ENCODE data around the gene SPAG16.

SPAG16 gene

GRCh38 chr2:214203744-214204289 lies 919.6 kb downstream of the SPAG16 start:
- TF ChIP-seq FOXP2 (optimal IDR thresholded peaks at IDR 0.05; ENCODE audit: borderline replicate concordance, extremely low read depth, extremely low read length, insufficient read depth) (no peak), POLR2AphosphoS5 (IDR thresholded peaks at IDR 0.05; ENCODE audit: low read depth, low read length) (no peak), TAF1 (IDR thresholded peaks at IDR 0.05; ENCODE audit: borderline replicate concordance, insufficient read depth, low read length) (no peak), SIN3A (IDR thresholded peaks at IDR 0.05; ENCODE audit: borderline replicate concordance, insufficient read depth, low read length) (no peak)
- TF ChIP-seq, protein P1, sequence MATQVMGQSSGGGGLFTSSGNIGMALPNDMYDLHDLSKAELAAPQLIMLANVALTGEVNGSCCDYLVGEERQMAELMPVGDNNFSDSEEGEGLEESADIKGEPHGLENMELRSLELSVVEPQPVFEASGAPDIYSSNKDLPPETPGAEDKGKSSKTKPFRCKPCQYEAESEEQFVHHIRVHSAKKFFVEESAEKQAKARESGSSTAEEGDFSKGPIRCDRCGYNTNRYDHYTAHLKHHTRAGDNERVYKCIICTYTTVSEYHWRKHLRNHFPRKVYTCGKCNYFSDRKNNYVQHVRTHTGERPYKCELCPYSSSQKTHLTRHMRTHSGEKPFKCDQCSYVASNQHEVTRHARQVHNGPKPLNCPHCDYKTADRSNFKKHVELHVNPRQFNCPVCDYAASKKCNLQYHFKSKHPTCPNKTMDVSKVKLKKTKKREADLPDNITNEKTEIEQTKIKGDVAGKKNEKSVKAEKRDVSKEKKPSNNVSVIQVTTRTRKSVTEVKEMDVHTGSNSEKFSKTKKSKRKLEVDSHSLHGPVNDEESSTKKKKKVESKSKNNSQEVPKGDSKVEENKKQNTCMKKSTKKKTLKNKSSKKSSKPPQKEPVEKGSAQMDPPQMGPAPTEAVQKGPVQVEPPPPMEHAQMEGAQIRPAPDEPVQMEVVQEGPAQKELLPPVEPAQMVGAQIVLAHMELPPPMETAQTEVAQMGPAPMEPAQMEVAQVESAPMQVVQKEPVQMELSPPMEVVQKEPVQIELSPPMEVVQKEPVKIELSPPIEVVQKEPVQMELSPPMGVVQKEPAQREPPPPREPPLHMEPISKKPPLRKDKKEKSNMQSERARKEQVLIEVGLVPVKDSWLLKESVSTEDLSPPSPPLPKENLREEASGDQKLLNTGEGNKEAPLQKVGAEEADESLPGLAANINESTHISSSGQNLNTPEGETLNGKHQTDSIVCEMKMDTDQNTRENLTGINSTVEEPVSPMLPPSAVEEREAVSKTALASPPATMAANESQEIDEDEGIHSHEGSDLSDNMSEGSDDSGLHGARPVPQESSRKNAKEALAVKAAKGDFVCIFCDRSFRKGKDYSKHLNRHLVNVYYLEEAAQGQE (IDR thresholded peaks at IDR 0.05; ENCODE audit: insufficient read depth in 1 of 2, low read depth in 2 of 2, low read length in 2 of 2) = no peak

DNA sequence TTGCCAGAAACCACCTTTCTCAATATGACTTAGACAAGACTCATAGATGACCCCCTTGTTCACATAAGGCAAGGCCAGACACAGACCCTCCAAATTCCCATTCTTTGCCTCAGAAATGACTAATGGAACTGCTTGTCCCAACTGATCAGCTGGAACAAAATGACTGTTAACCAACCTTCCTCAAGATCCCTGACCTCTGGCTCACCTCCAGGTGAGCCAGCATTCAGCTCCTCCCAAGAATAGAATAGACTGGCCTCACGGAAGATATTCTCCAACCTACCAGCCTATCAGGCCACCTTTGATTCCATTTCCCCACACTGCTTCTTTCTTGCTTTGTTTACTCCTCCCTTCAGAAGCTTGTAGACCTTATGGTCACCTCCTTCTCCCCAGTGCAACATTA lies 930.8 kb downstream of the SPAG16 start:
- TF ChIP-seq, protein P1 (IDR thresholded peaks at IDR 0.05; ENCODE audit: insufficient read depth in 1 of 2, low read depth in 2 of 2, low read length in 2 of 2) = no peak
- no peak for TF ChIP-seq SIN3A (IDR thresholded peaks at IDR 0.05; ENCODE audit: borderline replicate concordance, insufficient read depth, low read length)
- no peak for TF ChIP-seq TAF1 (IDR thresholded peaks at IDR 0.05; ENCODE audit: borderline replicate concordance, insufficient read depth, low read length)
- no peak for TF ChIP-seq POLR2AphosphoS5 (IDR thresholded peaks at IDR 0.05; ENCODE audit: low read depth, low read length)
- no peak for TF ChIP-seq FOXP2 (optimal IDR thresholded peaks at IDR 0.05; ENCODE audit: borderline replicate concordance, extremely low read depth, extremely low read length, insufficient read depth)

DNA sequence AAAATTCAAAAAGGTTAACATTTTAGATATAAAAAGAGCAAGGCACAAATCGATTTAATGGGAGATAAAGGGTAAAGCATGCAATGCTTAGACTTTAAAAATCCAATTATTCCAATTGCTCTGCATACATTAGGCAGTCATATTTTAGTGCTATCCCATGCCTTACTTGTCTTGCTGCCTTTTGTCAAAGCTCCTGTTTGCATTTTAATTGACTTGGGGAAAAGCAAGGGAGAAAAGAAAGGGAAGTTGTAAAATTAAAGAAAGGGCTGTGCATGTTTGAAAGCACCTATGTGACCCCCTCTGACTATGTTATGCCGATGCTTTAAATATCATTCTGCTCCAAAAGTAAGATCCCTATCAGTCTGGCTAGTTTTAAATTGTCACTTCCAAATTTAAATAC lies 932.9 kb downstream of the SPAG16 start:
- TF ChIP-seq, protein P1 (IDR thresholded peaks at IDR 0.05; ENCODE audit: insufficient read depth in 1 of 2, low read depth in 2 of 2, low read length in 2 of 2) = no peak
- TF ChIP-seq TAF1 (IDR thresholded peaks at IDR 0.05; ENCODE audit: borderline replicate concordance, insufficient read depth, low read length) = no peak
- no peak for TF ChIP-seq SIN3A (IDR thresholded peaks at IDR 0.05; ENCODE audit: borderline replicate concordance, insufficient read depth, low read length)
- TF ChIP-seq FOXP2 (optimal IDR thresholded peaks at IDR 0.05; ENCODE audit: borderline replicate concordance, extremely low read depth, extremely low read length, insufficient read depth) = no peak
- TF ChIP-seq POLR2AphosphoS5 (IDR thresholded peaks at IDR 0.05; ENCODE audit: low read depth, low read length) = no peak

- TF ChIP-seq, protein P1 (IDR thresholded peaks at IDR 0.05; ENCODE audit: insufficient read depth in 1 of 2, low read depth in 2 of 2, low read length in 2 of 2) = no peak
- TF ChIP-seq FOXP2 (optimal IDR thresholded peaks at IDR 0.05; ENCODE audit: borderline replicate concordance, extremely low read depth, extremely low read length, insufficient read depth) = no peak
- no peak for TF ChIP-seq TAF1 (IDR thresholded peaks at IDR 0.05; ENCODE audit: borderline replicate concordance, insufficient read depth, low read length)
- no peak for TF ChIP-seq SIN3A (IDR thresholded peaks at IDR 0.05; ENCODE audit: borderline replicate concordance, insufficient read depth, low read length)
- TF ChIP-seq POLR2AphosphoS5 (IDR thresholded peaks at IDR 0.05; ENCODE audit: low read depth, low read length) = no peak
Observed at GRCh38 chr2:214217599-214217998, 933.3 kb downstream of the SPAG16 start.
